Right lung (tissue), 5 donors: Measurements from ENCODE around the gene BASP1. TPM values are rescaled to one million over a fixed set of nuclear protein-coding genes. Genes with fewer than 3 reads are reported as not detected.
"Not testable (repeated sequence)": the region's sequence is repeated elsewhere in the genome, so short reads cannot be mapped to it uniquely, and the experiment has no call there.

Experiments used
- DNase-seq, 2 donors: peaks; one replicate each; pipeline ENCODE4 v3.0.0-alpha.2; 2013
- polyA plus RNA-seq, 5 donors: library from polyadenylated mRNA; unstranded; fragments of 120-200 nt; gene quantifications; one replicate each; pipeline versions ENCODE4 v1.2.1 to v1.2.3, GENCODE V29; 2013; ENCODE audit warnings: inconsistent platforms in 1 of 5, low replicate concordance in 1 of 5; ENCODE audit not compliant: insufficient read length in 5 of 5, insufficient read depth in 1 of 5

Gene BASP1
- polyA plus RNA-seq, 5 donors = 39.2 to 53.8 (median 45.1) TPM

GRCh38 chr5:17249841-17250240 lies 32.4 kb downstream of the BASP1 start:
- not testable (repeated sequence) for DNase-seq

- no peak for DNase-seq
Measured at GRCh38 chr5:17252543-17252942, 35.1 kb downstream of the BASP1 start.

GRCh38 chr5:17255471-17256021 lies 38.1 kb downstream of the BASP1 start:
- DNase-seq = no peak

- no peak for DNase-seq
Measured at GRCh38 chr5:17256171-17256570, 38.7 kb downstream of the BASP1 start.

- no peak for DNase-seq
Measured at GRCh38 chr5:17256839-17257238, 39.4 kb downstream of the BASP1 start.

- DNase-seq = no peak
Measured at GRCh38 chr5:17257705-17258273, 40.4 kb downstream of the BASP1 start.

GRCh38 chr5:17258431-17258830 lies 41.0 kb downstream of the BASP1 start:
- no peak for DNase-seq

- not testable (repeated sequence) for DNase-seq
Measured at GRCh38 chr5:17259012-17259411, 41.6 kb downstream of the BASP1 start.

- DNase-seq = no peak
Measured at GRCh38 chr5:17259630-17260257, 42.3 kb downstream of the BASP1 start.

- no peak for DNase-seq
Measured at GRCh38 chr5:17260549-17260948, 43.1 kb downstream of the BASP1 start.

GRCh38 chr5:17261075-17261474 lies 43.6 kb downstream of the BASP1 start:
- DNase-seq = no peak

- no peak for DNase-seq
Measured at GRCh38 chr5:17265041-17265440, 47.6 kb downstream of the BASP1 start.

GRCh38 chr5:17267106-17267505 lies 49.7 kb downstream of the BASP1 start:
- DNase-seq = no peak

- DNase-seq = no peak
Measured at GRCh38 chr5:17269201-17269600, 51.8 kb downstream of the BASP1 start.

- no peak for DNase-seq
Measured at GRCh38 chr5:17272111-17272510, 54.7 kb downstream of the BASP1 start.

- DNase-seq = no peak
Measured at GRCh38 chr5:17275289-17276158, 58.1 kb downstream of the BASP1 start.

- DNase-seq = no peak
Measured at GRCh38 chr5:17276445-17276844, 59.0 kb downstream of the BASP1 start.

- no peak for DNase-seq
Measured at GRCh38 chr5:17277907-17278306, 60.5 kb downstream of the BASP1 start.

GRCh38 chr5:17278931-17279330 lies 61.5 kb downstream of the BASP1 start:
- DNase-seq = no peak

GRCh38 chr5:17279487-17279886 lies 62.1 kb downstream of the BASP1 start:
- DNase-seq = no peak

- DNase-seq = no peak
Measured at GRCh38 chr5:17282283-17283120, 65.1 kb downstream of the BASP1 start.

- DNase-seq = no peak
Measured at GRCh38 chr5:17283121-17283415, 65.6 kb downstream of the BASP1 start.
